COLO668 (cell line): ENCODE results near the gene SLC2A11.

ENCODE experiments used
- DNase-seq: peaks from one replicate; lab custom pipeline; 2025; ENCODE audit not compliant: unreplicated experiment; lab: John Stamatoyannopoulos, UW

The SLC2A11 gene

DNA sequence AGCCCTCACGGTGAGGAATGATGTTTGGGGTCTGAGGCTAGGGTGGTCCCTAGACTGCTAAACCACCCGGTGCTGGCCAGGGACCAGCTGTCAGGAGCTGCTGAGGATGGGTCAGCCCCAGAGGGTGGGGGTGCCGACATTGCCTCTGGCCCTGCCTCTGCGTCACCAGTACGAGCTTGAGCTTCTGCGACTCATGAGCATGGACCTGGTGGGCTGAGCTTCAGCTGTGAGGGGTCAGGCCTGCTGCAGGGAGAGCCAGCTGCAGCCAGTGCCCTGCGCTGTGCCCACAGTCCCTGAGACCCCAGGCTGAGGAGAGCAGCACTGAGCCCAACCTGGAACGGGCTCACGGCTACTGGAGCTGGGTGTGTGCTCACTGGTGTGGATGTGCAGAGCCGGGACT is 25.9 kb upstream of the SLC2A11 start:
- DNase-seq, result no peak

DNA sequence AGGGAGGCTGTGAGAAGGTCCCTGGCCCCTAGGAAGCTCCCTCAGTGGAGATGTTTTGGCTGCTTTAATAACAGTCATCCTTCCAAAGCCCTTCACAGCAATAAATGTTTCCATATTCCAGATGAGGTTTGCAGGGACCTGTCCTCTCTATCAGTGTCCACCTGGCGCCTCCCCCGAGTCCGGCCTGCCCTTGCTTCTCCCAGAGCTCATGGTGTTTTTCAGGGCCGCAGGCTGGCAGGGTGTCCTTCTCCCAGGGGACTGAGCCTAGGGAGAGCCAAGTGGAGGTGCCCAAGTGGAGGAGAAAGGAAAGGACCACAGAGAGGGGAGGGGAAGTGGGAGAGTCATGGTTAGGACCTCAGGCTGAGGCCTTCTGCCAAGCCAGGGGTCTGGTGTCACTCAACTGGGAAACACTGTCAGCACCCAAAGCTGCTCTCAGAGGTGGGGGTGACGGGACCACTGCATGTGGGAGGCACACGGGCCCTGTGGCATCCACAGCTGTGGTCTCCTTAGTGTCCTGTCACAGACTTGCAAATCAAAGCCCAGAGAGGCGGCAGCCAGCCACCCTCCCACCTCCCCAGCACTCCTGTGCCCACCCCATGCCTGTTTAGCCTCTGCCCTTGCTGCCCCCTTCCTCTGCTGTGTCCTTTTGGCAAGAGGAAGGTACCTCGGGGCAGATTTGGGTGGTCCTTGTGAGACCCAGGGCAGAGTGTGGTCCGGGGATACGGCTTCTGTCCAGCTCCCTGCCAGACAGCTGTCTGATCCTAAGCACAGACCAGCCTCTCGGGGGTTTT is 25.3 kb upstream of the SLC2A11 start:
- DNase-seq, result no peak

DNA sequence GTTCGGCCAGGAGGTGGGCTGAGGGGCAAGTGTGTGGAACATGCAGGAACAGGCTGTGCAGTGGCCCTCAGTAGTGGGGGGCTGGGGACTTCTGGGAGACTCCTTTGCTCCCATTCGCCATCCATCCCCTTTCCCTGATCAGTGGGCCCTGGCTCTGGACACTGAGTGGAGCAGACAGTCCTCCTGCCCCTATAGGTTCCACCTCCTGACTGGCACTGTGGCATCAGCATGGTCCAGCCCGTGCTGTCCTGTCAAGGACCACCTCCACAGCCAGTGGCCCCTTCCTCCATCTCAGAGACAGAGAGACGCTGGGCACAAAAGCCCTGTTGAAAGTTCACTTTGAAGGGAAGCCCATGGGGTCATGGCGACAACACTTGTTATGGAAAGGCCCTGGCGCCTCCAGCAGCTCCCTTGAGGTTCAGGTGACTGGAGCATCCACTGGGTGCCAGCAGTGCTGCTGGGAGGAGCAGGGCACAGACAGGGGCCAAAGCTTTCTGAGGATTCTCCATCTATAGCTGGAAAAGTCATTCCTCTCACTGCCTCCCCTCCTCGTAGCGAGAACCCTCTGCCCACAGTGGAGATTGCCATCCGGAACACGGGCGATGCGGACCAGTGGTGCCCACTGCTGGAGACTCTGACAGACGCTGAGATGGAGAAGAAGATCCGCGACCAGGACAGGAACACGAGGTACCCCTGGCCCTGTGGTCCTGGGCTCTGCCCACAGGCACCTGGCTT is 24.5 kb upstream of the SLC2A11 start:
- DNase-seq, result no peak

DNA sequence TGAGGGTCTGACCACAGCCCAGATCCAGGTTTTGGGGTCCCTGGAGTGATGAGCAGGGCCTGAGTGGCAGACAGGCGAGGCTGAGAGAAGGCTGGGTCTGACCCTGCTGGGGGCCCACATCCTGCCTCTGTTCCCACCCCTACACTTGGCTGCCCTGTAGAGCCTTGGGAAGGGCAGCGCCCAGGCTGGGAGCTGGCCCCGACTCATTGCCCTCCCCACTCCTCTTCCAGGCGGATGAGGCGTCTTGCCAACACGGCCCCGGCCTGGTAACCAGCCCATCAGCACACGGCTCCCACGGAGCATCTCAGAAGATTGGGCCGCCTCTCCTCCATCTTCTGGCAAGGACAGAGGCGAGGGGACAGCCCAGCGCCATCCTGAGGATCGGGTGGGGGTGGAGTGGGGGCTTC is 23.8 kb upstream of the SLC2A11 start:
- DNase-seq, result no peak

DNA sequence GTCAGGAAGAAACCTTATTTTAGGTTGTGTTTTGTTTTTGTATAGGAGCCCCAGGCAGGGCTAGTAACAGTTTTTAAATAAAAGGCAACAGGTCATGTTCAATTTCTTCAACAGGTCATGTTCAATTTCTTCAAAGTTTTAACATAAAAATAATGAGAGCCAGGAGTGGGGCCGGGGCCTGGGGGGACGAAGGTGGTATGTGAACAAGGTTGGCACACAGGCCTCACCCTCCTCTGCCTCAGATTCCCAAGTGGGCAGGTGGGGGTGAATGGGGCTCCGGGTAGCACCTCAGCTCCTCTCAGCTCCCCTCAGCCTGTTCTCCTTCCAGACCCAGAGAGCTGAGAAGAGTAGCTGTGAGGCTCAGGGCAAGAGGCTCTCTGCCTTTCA is 23.3 kb upstream of the SLC2A11 start:
- DNase-seq, result no peak

DNA sequence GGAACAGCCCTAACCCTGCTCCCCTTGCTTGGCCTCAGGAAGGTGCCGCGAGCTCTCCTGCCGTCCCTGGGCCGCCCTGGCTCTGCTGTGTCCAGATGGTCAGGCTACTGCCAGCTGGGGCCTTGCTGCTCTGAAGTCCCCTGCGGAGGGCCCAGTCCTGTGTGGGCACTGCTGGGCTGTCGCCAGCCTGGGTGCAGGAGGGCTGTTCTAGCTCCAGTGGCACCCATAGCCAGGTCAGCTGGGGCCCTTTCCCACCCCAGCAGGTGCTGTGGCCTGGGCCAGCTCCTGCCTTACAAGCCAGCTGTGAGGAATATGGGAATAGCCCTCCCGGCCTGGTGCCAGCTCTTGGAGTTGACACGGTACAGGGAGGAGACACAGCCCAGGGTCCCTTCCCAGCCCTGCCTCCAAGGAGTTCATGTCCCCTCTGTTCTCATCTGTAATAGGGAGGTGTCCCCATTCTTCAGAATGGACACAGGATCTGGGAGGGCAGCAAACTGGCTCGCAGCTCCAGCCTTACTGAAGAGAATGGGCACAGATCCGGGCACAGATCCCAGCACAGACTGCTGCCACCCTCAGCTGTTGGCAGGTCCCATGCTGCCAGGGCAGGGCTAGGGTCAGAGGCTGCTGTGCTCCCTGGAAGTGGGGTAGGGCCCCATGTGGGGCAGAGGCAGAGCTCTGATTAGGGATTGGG is 22.7 kb upstream of the SLC2A11 start:
- DNase-seq, result no peak

DNA sequence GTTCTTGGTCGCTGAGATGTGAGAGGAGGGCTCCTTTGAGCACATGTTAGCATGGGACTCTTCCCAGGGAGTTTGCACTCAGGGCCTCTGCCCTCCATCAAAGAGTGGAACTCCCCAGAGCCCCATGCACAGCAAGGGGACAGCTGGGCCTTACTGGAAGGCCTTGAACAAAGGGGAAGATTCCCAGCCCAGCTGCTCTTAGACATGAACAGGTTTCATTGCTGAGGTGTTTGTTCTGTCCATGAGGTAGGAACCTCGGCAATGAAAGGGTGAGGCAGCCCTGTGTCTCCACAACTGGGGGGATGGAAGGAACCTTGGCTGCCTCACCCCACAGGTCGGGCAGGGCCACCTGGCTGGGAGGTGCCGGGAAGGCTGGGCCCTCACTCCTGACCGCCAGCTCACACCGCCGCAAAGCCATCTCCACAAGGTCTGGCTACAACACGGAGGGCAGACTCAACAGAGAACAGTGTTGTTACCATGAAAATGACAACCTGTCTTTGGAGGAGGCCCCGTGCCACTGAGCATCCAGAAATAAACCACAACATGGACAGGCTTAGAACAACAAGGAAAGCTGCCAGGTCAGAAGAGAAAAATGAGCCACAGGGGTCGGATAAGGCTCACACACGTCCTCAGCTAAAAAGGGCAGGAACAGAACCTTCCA is 22.1 kb upstream of the SLC2A11 start:
- DNase-seq, result no peak

DNA sequence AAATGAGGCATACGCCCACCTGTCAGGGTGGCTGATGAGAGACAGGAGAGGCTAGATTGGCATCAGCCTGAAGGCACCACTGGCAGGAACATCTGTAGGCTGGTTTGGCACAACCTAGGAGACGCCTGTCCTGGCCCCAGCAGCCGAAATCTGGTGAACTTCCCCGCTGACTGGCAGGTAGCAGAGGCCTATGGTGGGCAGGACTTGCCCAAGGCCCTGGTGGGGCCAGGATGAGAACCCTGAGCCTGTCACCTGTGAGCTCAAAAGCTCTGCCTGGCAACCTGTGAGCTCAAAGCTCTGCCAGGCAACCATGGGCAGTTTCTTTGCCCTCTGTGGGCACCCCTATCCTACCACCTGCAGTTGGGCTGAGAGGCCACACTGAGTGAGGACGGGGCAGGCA is 21.4 kb upstream of the SLC2A11 start:
- no peak for DNase-seq

DNA sequence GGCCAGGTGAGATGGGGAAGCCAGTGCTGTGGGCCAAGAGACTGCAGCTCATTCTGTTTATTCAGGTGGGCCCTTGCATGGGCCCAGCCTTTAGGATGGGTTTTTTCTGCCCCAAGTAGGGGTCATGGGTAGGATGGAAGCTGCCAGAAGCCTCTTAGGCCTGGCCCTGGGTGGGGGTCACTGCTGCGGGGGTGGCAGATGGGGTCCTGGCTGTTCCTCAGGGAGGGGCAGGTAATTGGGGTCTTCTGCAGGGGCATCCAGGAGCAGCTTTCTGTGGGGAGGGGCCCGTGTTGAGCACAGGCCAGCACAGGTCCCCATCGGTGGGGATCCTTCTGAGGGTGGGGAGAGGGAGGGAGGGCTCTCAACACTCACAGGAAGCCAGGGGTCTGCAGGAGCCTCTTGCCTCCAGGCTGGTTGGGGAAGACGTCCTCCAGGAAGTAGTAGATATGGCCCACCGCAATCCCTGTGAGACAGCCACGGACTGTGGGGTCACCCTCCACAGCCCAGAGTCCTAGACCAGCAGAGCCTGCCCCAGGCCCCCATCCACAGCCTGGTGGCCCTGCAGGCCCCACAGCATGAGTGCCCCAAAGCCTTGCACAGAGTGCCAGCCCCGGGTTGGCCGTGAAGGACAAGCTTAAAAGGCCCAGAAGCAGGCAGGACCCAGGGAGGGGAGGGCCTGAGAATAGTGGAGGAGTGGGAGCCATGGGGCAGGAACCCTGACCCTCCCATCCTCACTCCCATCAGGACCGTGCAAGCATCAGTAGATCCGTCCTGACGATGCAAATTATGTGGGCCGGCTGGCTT is 20.8 kb upstream of the SLC2A11 start:
- no peak for DNase-seq

DNA sequence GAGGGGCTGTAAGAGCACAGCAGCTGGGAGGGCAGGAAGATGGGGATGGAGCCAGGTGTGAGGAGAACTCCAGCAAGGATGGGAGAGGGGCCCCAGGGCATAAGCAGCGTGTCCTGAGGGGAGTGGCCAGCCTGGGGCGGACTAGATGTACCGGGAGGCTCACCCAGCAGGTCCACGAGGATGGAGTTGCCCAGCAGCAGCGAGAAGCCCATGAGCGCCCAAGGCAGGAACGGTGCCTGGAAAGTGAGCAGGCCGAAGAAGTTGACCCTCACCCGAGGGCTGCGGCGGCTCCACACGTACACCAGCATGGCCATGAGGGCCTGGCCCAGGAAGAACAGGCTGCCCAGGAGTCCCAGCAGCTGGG is 20.2 kb upstream of the SLC2A11 start:
- peak; percentile 47 for DNase-seq

DNA sequence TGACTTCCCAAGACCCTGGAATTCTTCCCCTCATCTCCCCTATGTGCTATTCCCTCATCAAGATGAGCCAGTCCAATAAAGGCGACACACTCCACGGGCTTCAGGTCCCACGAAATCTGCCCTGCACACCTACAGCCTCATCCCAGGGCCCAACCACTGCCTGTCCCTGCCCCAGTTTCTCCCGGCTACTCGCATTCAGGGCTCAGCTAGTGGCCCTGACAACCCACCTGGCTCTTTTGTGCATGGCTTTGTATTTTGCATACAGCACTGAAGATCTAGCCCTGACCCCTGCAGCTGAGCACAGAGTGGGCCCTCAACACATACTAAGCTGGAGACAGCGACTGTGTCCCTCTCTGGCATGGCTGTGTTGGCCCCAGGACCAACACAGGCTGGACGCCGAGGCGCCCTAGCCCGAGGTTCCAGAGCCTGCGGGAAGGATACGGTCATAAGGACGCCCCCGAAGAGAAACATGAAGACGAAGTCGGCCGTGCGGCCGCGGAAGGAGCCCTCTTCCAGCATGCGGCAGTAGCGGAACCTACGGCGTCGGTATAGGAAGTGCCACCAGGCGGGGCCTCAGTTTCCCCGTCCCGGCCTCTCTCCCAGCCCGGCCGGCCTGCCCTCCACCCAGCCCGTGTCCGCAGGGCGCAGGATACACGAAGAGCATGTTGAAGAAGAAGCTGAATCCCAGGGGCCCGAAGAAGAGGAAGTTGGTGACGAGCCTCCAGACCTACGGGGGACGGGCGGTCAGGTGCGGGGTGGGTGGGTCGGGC is 19.6 kb upstream of the SLC2A11 start:
- DNase-seq, result peak; percentile 39

DNA sequence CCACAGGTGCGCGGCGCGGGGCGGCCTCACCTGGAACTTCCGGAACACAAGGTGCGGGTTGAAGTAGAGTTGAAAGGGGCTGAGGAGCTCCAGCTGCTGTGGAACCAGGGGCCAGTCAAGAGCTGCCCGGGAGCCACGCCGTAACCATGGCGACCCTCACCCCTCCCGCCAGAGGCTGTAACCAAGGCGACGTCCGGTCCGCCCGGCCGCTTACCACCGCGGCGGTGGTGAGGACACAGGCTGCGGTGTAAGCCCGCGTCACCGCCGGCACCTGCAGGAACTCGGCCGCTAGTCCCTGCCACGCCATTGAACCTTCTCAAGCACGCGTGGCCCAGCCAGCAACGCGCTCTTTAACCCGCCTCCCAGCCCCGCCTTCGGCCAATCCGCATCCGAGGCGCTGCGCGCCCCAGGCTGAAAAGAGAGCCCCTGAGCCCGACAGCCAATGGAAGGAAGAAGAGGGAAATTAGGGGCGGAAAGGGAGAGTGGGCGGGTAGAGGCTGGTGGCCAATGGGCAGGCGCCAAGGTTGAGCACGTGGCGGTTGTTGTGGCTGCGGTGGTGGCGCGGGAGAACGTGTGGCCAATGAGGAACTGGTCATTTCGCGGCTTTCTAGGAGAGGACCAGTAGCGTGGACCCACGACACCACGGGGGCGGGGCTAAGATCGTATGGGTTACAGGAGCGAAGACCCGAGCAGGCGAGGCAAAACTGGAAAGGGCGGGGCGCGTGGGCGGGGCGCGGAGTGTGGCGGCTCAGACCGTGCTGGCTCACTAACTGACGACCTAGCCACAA is 18.8 kb upstream of the SLC2A11 start, which contains the start of gene DERL3:
TSS of gene DERL3 (minus strand) at position 326 of the 788 bp plus-strand sequence. CDS start at position 307, 19 bp downstream.
- peak; percentile 99 for DNase-seq

DNA sequence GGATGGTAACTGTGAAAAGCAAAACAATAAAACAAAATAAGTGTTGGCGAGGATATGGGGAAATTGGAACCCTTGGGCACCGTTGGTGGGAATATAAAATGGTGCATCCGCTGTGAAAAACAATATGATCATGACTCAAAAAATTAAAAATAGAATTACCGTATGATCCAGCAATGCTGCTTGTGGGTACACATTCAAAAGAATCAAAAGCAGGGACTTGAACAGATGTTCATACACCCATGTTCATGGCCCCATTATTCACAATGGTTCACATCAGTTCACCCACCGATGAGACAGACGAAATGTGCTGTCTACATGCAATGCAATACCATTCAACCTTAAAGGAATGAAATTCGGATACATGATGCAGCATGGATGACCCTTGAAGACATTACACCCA is 17.6 kb upstream of the SLC2A11 start:
- no peak for DNase-seq

DNA sequence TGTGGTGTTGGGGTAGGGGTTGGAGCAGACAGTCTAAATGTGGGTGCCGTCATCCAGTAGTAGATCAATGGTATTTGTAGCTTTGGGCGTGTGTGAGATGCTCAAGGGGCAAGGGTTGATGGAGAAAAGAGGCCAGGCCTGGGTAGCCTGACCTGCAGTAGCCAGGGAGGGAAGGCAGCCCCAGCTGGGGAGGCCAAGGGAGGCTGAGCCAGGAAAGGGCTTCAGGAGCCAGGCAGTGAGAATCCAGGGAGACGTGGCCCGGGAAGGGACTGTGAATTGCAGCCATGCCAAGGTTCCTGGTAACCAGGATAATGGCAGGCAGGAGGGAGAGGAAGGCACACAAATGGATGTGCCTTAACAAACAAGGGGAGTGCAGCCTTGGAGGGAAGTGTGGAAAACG is 16.4 kb upstream of the SLC2A11 start:
- no peak for DNase-seq

DNA sequence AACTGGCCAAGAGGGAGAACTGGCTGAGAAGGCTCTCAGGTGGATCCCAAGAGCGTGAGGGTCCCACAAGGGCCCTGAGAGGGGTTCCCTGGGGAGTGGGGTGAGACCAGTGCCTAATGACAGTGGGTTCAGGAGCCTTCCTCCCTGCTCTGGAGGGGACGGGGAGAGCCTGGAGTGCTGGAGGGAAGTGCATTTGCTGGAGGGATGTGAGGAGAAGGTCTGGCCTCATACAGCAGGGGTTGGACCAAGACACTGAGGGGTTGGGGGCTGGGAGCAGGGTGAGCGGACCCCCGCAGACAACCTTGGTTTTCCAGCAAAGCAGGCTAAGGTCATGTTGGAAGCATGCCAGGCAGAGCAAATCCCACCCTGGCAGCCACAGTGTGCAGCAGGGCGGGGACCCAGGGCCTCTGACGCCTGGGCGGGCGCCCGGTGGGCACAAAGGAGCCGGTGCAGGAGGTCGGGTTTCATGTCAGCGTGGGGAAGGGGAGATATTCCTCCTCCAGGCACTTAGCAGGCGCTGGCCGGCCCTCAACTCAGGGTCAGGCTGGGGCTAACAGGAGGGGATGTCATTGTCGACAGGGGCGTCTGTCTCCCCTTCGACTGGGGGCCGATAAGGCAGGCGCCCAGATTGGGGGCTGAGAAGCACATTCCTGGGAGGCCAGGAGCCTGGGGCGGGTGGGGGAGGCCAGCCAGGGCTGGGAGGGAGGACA is 15.8 kb upstream of the SLC2A11 start:
- DNase-seq, result no peak

DNA sequence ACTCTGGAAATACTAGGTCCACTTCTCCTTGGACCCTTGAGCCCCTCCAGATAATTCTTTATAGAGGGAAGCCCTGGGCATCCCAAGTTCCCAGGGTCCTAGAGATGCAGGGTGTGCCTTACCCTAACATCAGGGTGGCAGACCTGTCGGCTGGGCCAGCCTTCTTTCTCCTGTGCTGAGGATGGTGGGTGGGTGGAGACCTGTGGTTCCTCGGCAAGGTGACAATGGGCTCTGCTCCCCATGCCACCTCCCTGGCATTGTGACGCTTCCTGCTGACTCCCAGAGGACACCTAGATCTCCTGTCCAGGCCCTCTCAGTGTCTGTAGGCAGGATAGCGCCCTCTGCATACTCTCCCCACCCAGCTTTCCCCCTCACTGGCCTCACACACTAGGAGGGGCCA is 15.1 kb upstream of the SLC2A11 start:
- no peak for DNase-seq

DNA sequence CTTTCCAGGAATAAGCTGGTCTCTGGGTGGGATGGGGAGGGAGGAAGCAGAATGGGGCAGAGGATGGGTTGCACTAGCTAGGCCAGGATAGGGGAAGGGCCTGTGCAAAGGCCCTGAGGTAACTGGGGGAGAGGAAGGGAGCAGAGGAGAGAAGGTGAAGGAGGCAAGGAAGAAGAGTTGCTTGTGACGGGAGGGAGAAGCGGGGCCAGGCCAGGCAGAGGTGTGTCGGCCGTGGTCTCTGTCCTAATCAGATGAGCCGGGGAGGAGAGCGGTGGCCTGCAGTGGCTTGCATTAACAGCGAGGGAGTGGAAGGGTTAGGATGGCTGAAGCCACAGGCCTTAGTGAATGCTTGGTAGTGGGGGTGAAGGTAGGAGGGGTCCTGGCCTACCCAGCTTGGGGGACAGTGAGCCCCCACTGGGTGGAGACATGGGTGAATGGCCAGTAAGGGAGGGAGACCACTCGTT is 12.9 kb upstream of the SLC2A11 start:
- no peak for DNase-seq
